T-cell (primary cell): ENCODE data around the gene PDS5B. TPM values are rescaled to one million over a fixed set of nuclear protein-coding genes. Genes with fewer than 3 reads are reported as not detected.

ENCODE experiments used
- ATAC-seq, 4 experiments: fragments of 200-7000 bp in 3 of 4; fragments of 150-1000 bp in 1 of 4; cut with Tn5 transposase; replicated peaks in 1 of 4; 1 replicate in 3 of 4; 2 replicates in 1 of 4; pipeline ENCODE4 v1.10.0; 2021; ENCODE audit warnings: moderate library complexity in 3 of 4, mild to moderate bottlenecking in 2 of 4, moderate number of reproducible peaks in 1 of 4
- CTCF ChIA-PET, 2 donors: fragments of 300-600 bp; sonication (Branson Sonifier 250); formaldehyde crosslinking; loops; one replicate each; lab custom pipeline; 2022; ENCODE audit warnings: antibody characterized with exemption in 2 of 2; lab: Charles Lee
- POLR2A ChIA-PET, 2 donors: fragments of 300-600 bp; sonication (Branson Sonifier 250); formaldehyde crosslinking; loops; one replicate each; lab custom pipeline; 2022; ENCODE audit warnings: antibody characterized with exemption in 2 of 2; lab: Charles Lee
- DNase-seq, 35 experiments: peaks; one replicate each; pipeline versions ENCODE4 v3.0.0 to v3.0.0-alpha.2; 2013 to 2023
- H3K27ac ChIP-seq: one replicate; pipeline ENCODE4 v1.5.1; 2013; ENCODE audit warnings: low read length
- H3K27me3 ChIP-seq, 2 experiments: replicated peaks in 1 of 2; 1 replicate in 1 of 2; 2 replicates in 1 of 2; pipeline versions ENCODE4 v1.6.1 to v1.7.0; 2013; ENCODE audit warnings: low read length in 1 of 2, mixed read lengths in 1 of 2; ENCODE audit not compliant: control insufficient read depth in 2 of 2, insufficient read depth in 2 of 2; ENCODE audit errors: extremely low read depth in 1 of 2
- H3K36me3 ChIP-seq, 2 donors: 1 replicate in 1 of 2; 2 replicates in 1 of 2; pipeline versions ENCODE4 v1.6.1 to v1.7.0; 2013; ENCODE audit warnings: low read length in 1 of 2; ENCODE audit not compliant: control insufficient read depth in 2 of 2, insufficient read depth in 1 of 2; ENCODE audit errors: extremely low read depth in 1 of 2
- H3K4me1 ChIP-seq, 2 experiments: 1 replicate in 1 of 2; 2 replicates in 1 of 2; pipeline versions ENCODE4 v1.6.1 to v1.7.0; 2013; ENCODE audit warnings: low read length in 2 of 2, mixed read lengths in 1 of 2; ENCODE audit not compliant: insufficient read depth in 2 of 2, control insufficient read depth in 1 of 2; ENCODE audit errors: extremely low read depth in 1 of 2
- H3K4me3 ChIP-seq, 2 donors: 1 replicate in 1 of 2; 2 replicates in 1 of 2; pipeline versions ENCODE4 v1.5.1 to v1.7.0; 2013; ENCODE audit warnings: mild to moderate bottlenecking in 2 of 2, low read length in 1 of 2, moderate library complexity in 1 of 2; ENCODE audit not compliant: control insufficient read depth in 1 of 2; ENCODE audit errors: extremely low read depth in 1 of 2
- H3K9me3 ChIP-seq: 2 replicates; pipeline ENCODE4 v1.7.0; 2013
- H3K27ac Mint-ChIP-seq, 2 donors: one replicate each; pipeline ENCODE4 v1.8.0; 2020 to 2021; ENCODE audit warnings: mild to moderate bottlenecking in 2 of 2, mixed read lengths in 2 of 2
- H3K27me3 Mint-ChIP-seq, 2 donors: one replicate each; pipeline ENCODE4 v1.8.0; 2021 to 2022; ENCODE audit warnings: mixed read lengths in 2 of 2
- H3K36me3 Mint-ChIP-seq: one replicate; pipeline ENCODE4 v1.8.0; 2021; ENCODE audit warnings: mixed read lengths
- H3K4me1 Mint-ChIP-seq, 3 donors: one replicate each; pipeline ENCODE4 v1.8.0; 2020 to 2022; ENCODE audit warnings: mixed read lengths in 3 of 3, mild to moderate bottlenecking in 1 of 3
- H3K4me3 Mint-ChIP-seq, 3 donors: one replicate each; pipeline ENCODE4 v1.8.0; 2020 to 2022; ENCODE audit warnings: mild to moderate bottlenecking in 3 of 3, mixed read lengths in 3 of 3, moderate library complexity in 3 of 3
- H3K9me3 Mint-ChIP-seq, 3 donors: one replicate each; pipeline ENCODE4 v1.8.0; 2020 to 2022; ENCODE audit warnings: mixed read lengths in 3 of 3
- WGBS: methylation state at CpG from one replicate; pipeline ENCODE4 v1.1.5; 2013; ENCODE audit warnings: missing lambda C conversion rate; ENCODE audit not compliant: insufficient coverage; 5-methylcytosine and 5-hydroxymethylcytosine counted together
- total RNA-seq, 35 experiments: library from RNA in 6 of 35; stranded (reverse) in 6 of 35; fragments of 120-200 nt in 1 of 35; gene quantifications; one replicate each; pipeline versions ENCODE4 v1.2.1 to v1.2.4 and lab custom pipeline; 2013 to 2026

PDS5B gene
- total RNA-seq, 5 donors from 2014 or later (not counting 1 experiment from before 2014, with no cell fraction given): 45.4 to 48.5 (median 46.9) TPM

GRCh38 chr13:32733690-32734089 is 147.4 kb downstream of the PDS5B start:
- DNase-seq (no peak), ATAC-seq (no peak)
- no peaks in the 10 kb centered on the region for H3K9me3 ChIP-seq
- H3K36me3 ChIP-seq: no peaks in the 10 kb centered on the region
- H3K4me1 Mint-ChIP-seq: peaks cover 50 to 76% (median 53%) of the 10 kb centered on the region in 3 donors
- ChIA-PET POLR2A (no interaction called here), CTCF (no interaction called here)
- H3K4me1 ChIP-seq: peaks cover 0 to 28% of the 10 kb centered on the region in 2 experiments
- no peak overlapping the region for H3K27ac ChIP-seq
- H3K27me3 Mint-ChIP-seq: no peaks in the 10 kb centered on the region
- no peak overlapping the region for H3K4me3 Mint-ChIP-seq
- no peaks in the 10 kb centered on the region for H3K27me3 ChIP-seq
- peaks cover 31% of the 10 kb centered on the region for H3K36me3 Mint-ChIP-seq
- no peak overlapping the region for H3K4me3 ChIP-seq
- H3K27ac Mint-ChIP-seq: no peak overlapping the region
- peaks cover 0 to 12% (median 0%) of the 10 kb centered on the region in 3 donors for H3K9me3 Mint-ChIP-seq
- WGBS: 100% methylated on average over 1 of the region's 5 CpGs

- ChIA-PET CTCF (no interaction called here), POLR2A (no interaction called here)
- Mint-ChIP-seq H3K4me1 (peaks cover 51 to 74% (median 52%) of the 10 kb centered on the region in 3 donors), H3K27me3 (no peaks in the 10 kb centered on the region), H3K36me3 (peaks cover 27% of the 10 kb centered on the region), H3K27ac (no peak overlapping the region), H3K4me3 (no peak overlapping the region), H3K9me3 (peaks cover 0 to 11% (median 0%) of the 10 kb centered on the region in 3 donors)
- Histone ChIP-seq H3K27ac (no peak overlapping the region), H3K36me3 (no peaks in the 10 kb centered on the region), H3K4me3 (no peak overlapping the region), H3K9me3 (no peaks in the 10 kb centered on the region), H3K4me1 (peaks cover 0 to 28% of the 10 kb centered on the region in 2 experiments), H3K27me3 (no peaks in the 10 kb centered on the region)
- WGBS: no CpG with 5 or more reads among the region's 1 CpG
- DNase-seq (no peak), ATAC-seq (no peak)
Measured at GRCh38 chr13:32734511-32734910, 148.3 kb downstream of the PDS5B start.

GRCh38 chr13:32735859-32736258 is 149.6 kb downstream of the PDS5B start:
- CTCF ChIA-PET: interaction anchor here in 1 of 2 donors (0.6 to 1.1 kb wide), 5 partner anchors 53 to 159 kb away, joined by 3 to 4 read pairs (median 3); no protein-coding TSS in a partner anchor
- H3K36me3 Mint-ChIP-seq: peaks cover 26% of the 10 kb centered on the region

GRCh38 chr13:32736648-32737047 is 150.4 kb downstream of the PDS5B start:
- 0% methylated on average over 2 of the region's 4 CpGs for WGBS
- Mint-ChIP-seq H3K9me3 (no peaks in the 10 kb centered on the region), H3K27me3 (no peaks in the 10 kb centered on the region), H3K27ac (peak overlapping the region; percentile 91 to 92), H3K4me3 (peak overlapping the region; percentile 76 to 82 (median 78)), H3K4me1 (peaks cover 31 to 62% (median 36%) of the 10 kb centered on the region in 3 donors), H3K36me3 (peaks cover 26% of the 10 kb centered on the region)
- ATAC-seq (peak in 2 of 4 experiments; percentile 19 to 30), DNase-seq (peak in 1 of 35 experiments; percentile 19)
- no peaks in the 10 kb centered on the region for H3K9me3 ChIP-seq
- CTCF ChIA-PET: interaction anchor here (0.6 to 1.6 kb wide), 14 partner anchors 13 to 806 kb away, joined by 3 to 8 read pairs (median 4); partner anchors contain the start of gene PDS5B (in 1 of the 2)
- H3K27ac ChIP-seq: peak overlapping the region; percentile 86
- peak overlapping the region in 1 of 2 donors; percentile 46 for H3K4me3 ChIP-seq
- H3K4me1 ChIP-seq: peaks cover 0 to 25% of the 10 kb centered on the region in 2 experiments
- H3K27me3 ChIP-seq: no peaks in the 10 kb centered on the region
- POLR2A ChIA-PET: interaction anchor here (0.6 to 1.6 kb wide), 7 partner anchors 8 to 707 kb away, joined by 3 to 4 read pairs (median 3); partner anchors contain the start of gene N4BP2L2 (in 1 of the 2)
- H3K36me3 ChIP-seq: peaks cover 0 to 3% of the 10 kb centered on the region in 2 donors

More at GRCh38 chr13:32735859-32736258, 149.6 kb downstream of the PDS5B start:
- H3K27me3 Mint-ChIP-seq: no peaks in the 10 kb centered on the region
- H3K4me1 Mint-ChIP-seq: peaks cover 39 to 70% (median 44%) of the 10 kb centered on the region in 3 donors
- no peaks in the 10 kb centered on the region for H3K27me3 ChIP-seq
- H3K4me1 ChIP-seq: peaks cover 0 to 28% of the 10 kb centered on the region in 2 experiments
- no peak for DNase-seq
- H3K27ac Mint-ChIP-seq: peak overlapping the region; percentile 91 to 92
- POLR2A ChIA-PET: interaction anchor here (0.6 to 1.6 kb wide), 2 partner anchors 8 to 706 kb away, joined by 3 to 4 read pairs; no protein-coding TSS in a partner anchor
- H3K4me3 Mint-ChIP-seq: peak overlapping the region; percentile 17 to 78 (median 76)
- no peaks in the 10 kb centered on the region for H3K9me3 ChIP-seq
- H3K36me3 ChIP-seq: no peaks in the 10 kb centered on the region
- no peaks in the 10 kb centered on the region for H3K9me3 Mint-ChIP-seq
- no peak for ATAC-seq
- H3K27ac ChIP-seq: peak overlapping the region; percentile 86
- H3K4me3 ChIP-seq: no peak overlapping the region

GRCh38 chr13:32737111-32737571 is 150.9 kb downstream of the PDS5B start:
- Mint-ChIP-seq H3K36me3 (peaks cover 26% of the 10 kb centered on the region), H3K4me1 (peaks cover 29 to 59% (median 34%) of the 10 kb centered on the region in 3 donors), H3K27ac (peak overlapping the region; percentile 91 to 92), H3K4me3 (peak overlapping the region; percentile 76 to 82 (median 78)), H3K9me3 (no peaks in the 10 kb centered on the region), H3K27me3 (no peaks in the 10 kb centered on the region)
- Histone ChIP-seq H3K27ac (peak overlapping the region; percentile 86), H3K9me3 (no peaks in the 10 kb centered on the region), H3K27me3 (no peaks in the 10 kb centered on the region), H3K4me3 (peak overlapping the region in 1 of 2 donors; percentile 46), H3K36me3 (peaks cover 0 to 4% of the 10 kb centered on the region in 2 donors), H3K4me1 (peaks cover 0 to 25% of the 10 kb centered on the region in 2 experiments)
- ChIA-PET POLR2A (interaction anchor here (0.9 to 1.6 kb wide), 6 partner anchors 9 to 199 kb away, joined by 3 to 4 read pairs (median 4); partner anchors contain the start of gene N4BP2L2 (in 1 of the 2)), CTCF (interaction anchor here (0.6 to 1.6 kb wide), 12 partner anchors 11 to 806 kb away, joined by 3 to 8 read pairs (median 4); partner anchors contain the start of gene PDS5B (in 1 of the 2))
- peak; percentile 72 to 92 (median 79) for ATAC-seq
- DNase-seq: peak in 3 of 35 experiments; percentile 1 to 61 (median 24)
- WGBS: no CpG with 5 or more reads among the region's 2 CpGs

- Mint-ChIP-seq H3K9me3 (no peaks in the 10 kb centered on the region), H3K36me3 (peaks cover 29% of the 10 kb centered on the region), H3K27ac (peak overlapping the region; percentile 91 to 92), H3K4me1 (peaks cover 29 to 59% (median 34%) of the 10 kb centered on the region in 3 donors), H3K27me3 (no peaks in the 10 kb centered on the region), H3K4me3 (peak overlapping the region; percentile 76 to 82 (median 78))
- POLR2A ChIA-PET: interaction anchor here (0.9 to 1.6 kb wide), 3 partner anchors 9 to 61 kb away, joined by 3 to 4 read pairs (median 4); no protein-coding TSS in a partner anchor
- peaks cover 0 to 25% of the 10 kb centered on the region in 2 experiments for H3K4me1 ChIP-seq
- peaks cover 0 to 4% of the 10 kb centered on the region in 2 donors for H3K36me3 ChIP-seq
- H3K27me3 ChIP-seq: no peaks in the 10 kb centered on the region
- WGBS: no CpG with 5 or more reads among the region's 1 CpG
- H3K4me3 ChIP-seq: peak overlapping the region in 1 of 2 donors; percentile 46
- CTCF ChIA-PET: interaction anchor here (0.6 to 1.6 kb wide), 5 partner anchors 12 to 805 kb away, joined by 3 to 8 read pairs (median 5); partner anchors contain the start of gene PDS5B (in 1 of the 2)
- H3K27ac ChIP-seq: peak overlapping the region; percentile 86
- DNase-seq (no peak), ATAC-seq (peak in 1 of 4 experiments; percentile 4)
- no peaks in the 10 kb centered on the region for H3K9me3 ChIP-seq
Measured at GRCh38 chr13:32737679-32738078, 151.4 kb downstream of the PDS5B start.
